Measurements from ENCODE around the gene RNF167. TPM values are rescaled to one million over a fixed set of nuclear protein-coding genes. Genes with fewer than 3 reads are reported as not detected.

RNF167 gene
- total and polyA plus RNA-seq, 2 of the 13 experiments (the other 11 are each of a cell fraction or from before 2014, with no cell fraction given), result 44.1 to 45.4 TPM

DNA sequence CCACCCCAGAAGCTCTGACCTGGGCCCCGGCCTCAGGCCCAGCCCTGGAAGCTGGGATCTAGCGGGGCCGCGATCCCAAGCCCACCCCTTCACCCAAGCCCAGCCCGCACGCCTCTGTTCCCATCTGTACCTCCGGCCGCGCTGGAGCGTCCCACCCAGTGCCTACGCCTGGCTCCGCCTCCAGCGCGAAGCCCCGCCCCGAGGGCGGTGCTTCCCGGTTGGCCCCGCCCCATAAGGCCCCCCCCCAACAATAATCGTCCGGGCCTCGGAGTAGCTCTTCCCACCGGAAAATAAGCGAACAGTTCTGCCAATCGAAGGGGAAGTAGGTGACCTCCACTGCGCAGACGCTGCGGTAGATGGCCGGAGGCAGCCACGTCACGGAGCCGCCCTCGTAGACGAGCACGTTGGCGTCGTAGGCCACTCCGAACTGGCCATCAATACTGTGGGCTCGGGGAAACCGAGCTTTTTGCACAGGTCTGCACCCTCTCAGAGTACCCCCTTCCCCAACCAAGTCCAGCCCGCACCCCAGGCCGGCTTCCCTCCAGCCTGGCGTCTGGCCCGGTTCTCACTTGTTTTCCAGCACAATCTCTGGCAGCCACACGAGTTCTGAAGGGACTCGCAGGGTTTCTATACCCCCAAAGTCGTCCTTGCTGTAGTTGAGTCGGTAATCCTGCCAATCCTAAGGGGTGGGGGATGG, 38.3 kb upstream of the RNF167 start:
- CTCF ChIA-PET (ENCODE audit: low intra/inter-chr PET ratio, low total read pairs), result no interaction called here
- no peak overlapping the region for H3K27ac ChIP-seq (ENCODE audit: extremely low read length, insufficient read depth, low read length)
- H2AFZ ChIP-seq (ENCODE audit: low read length), result no peak overlapping the region
- no peaks in the 10 kb centered on the region for H3K27me3 ChIP-seq (ENCODE audit: control insufficient read depth in 1 of 2, insufficient read depth in 2 of 2, low read length in 2 of 2)
- FAIRE-seq (no peak), ATAC-seq (no peak), DNase-seq (ENCODE audit: low spot score) (no peak)
- intact Hi-C loops (cut with micrococcal nuclease; ENCODE audit: unreplicated experiment), result loop anchor here (10.0 kb wide), 1 partner anchor 163 kb away; no protein-coding TSS in a partner anchor
- peaks cover 2 to 6% of the 10 kb centered on the region in 2 experiments; a peak in 1 of 5 replicates for H3K36me3 ChIP-seq (replicated peaks in 1 of 2; ENCODE audit: control insufficient read depth in 1 of 2, insufficient read depth in 2 of 2, low read length in 2 of 2)
- H3K9ac ChIP-seq (ENCODE audit: insufficient read depth, low read depth, low read length), result no peak overlapping the region
- no peaks in the 10 kb centered on the region for H3K79me2 ChIP-seq (ENCODE audit: insufficient read depth, low read length)
- WGBS (ENCODE audit: low lambda C conversion rate), result 82% methylated on average over 44 of the region's 48 CpGs
- H3K9me3 ChIP-seq (ENCODE audit: low read length), result no peaks in the 10 kb centered on the region
- no peak overlapping the region for H3K4me2 ChIP-seq (ENCODE audit: low read depth, low read length)
- H3K4me3 ChIP-seq (replicated peaks in 1 of 3; ENCODE audit: insufficient read depth in 1 of 3, low read depth in 2 of 3, low read length in 3 of 3), result no peak overlapping the region
- POLR2A ChIA-PET, result no interaction called here
- in situ Hi-C loops (cut with HindIII; ENCODE audit: extremely low pct_ligation_motif_present, low pct_unique_long_range_greater_than_20kb), result loop anchor here (10.0 kb wide), 1 partner anchor 153 kb away; no protein-coding TSS in a partner anchor
- TF ChIP-seq AGO2 (optimal IDR thresholded peaks at IDR 0.05; ENCODE audit: low read depth, low read length), result peak; percentile 55
- TF ChIP-seq HOXA5 (CRISPR knock-in tag; IDR thresholded peaks at IDR 0.05), result no peak
- H3K4me1 ChIP-seq (ENCODE audit: insufficient read depth, low read length), result peaks cover 28% of the 10 kb centered on the region
- H4K20me1 ChIP-seq (ENCODE audit: insufficient read depth, low read length), result no peaks in the 10 kb centered on the region
- BruUV-seq (replicated peaks), result no TSS peak

DNA sequence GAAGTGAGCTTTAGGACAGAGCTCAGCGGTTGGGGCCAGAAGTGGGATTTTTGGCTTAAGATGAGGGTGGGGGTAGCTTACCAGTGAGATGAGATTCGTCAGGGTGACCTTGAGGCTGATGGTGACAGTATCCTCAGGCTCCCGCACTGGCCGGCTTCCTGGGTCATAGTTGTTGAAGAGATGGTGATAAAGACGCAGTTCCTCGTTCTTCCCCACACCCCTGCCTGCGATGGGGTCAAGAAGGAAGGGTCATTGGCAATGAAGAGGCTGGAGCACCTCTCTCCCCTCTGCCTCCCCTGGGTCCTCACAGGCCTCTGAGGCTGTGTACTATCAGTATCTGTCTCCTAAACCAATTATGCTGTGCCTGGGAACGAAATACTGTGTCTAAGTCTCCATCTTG, 37.5 kb upstream of the RNF167 start:
- Histone ChIP-seq H3K9ac (ENCODE audit: insufficient read depth, low read depth, low read length) (no peak overlapping the region), H4K20me1 (ENCODE audit: insufficient read depth, low read length) (no peaks in the 10 kb centered on the region), H3K4me2 (ENCODE audit: low read depth, low read length) (no peak overlapping the region), H3K4me3 (replicated peaks in 1 of 3; ENCODE audit: insufficient read depth in 1 of 3, low read depth in 2 of 3, low read length in 3 of 3) (no peak overlapping the region), H3K27ac (ENCODE audit: extremely low read length, insufficient read depth, low read length) (no peak overlapping the region), H3K79me2 (ENCODE audit: insufficient read depth, low read length) (no peaks in the 10 kb centered on the region), H3K36me3 (replicated peaks in 1 of 2; ENCODE audit: control insufficient read depth in 1 of 2, insufficient read depth in 2 of 2, low read length in 2 of 2) (no peaks in the 10 kb centered on the region), H2AFZ (ENCODE audit: low read length) (no peak overlapping the region), H3K27me3 (ENCODE audit: control insufficient read depth in 1 of 2, insufficient read depth in 2 of 2, low read length in 2 of 2) (no peaks in the 10 kb centered on the region), H3K4me1 (ENCODE audit: insufficient read depth, low read length) (peaks cover 30% of the 10 kb centered on the region), H3K9me3 (ENCODE audit: low read length) (no peaks in the 10 kb centered on the region)
- TF ChIP-seq HHEX (CRISPR knock-in tag; IDR thresholded peaks at IDR 0.05) (no peak), GMEB1 (CRISPR knock-in tag; IDR thresholded peaks at IDR 0.05; ENCODE audit: borderline replicate concordance) (no peak), HMGXB3 (CRISPR knock-in tag; IDR thresholded peaks at IDR 0.05; ENCODE audit: borderline replicate concordance) (no peak), KAT8 (CRISPR knock-in tag; IDR thresholded peaks at IDR 0.05) (no peak), ARNTL (CRISPR knock-in tag; IDR thresholded peaks at IDR 0.05) (no peak), ZNF251 (CRISPR knock-in tag; IDR thresholded peaks at IDR 0.05) (no peak), ZSCAN22 (CRISPR knock-in tag; IDR thresholded peaks at IDR 0.05) (no peak), POLR2G (IDR thresholded peaks at IDR 0.05; ENCODE audit: low read depth, low read length) (no peak), IKZF1 (IDR thresholded peaks at IDR 0.05) (no peak)
- TF ChIP-seq, protein P1, sequence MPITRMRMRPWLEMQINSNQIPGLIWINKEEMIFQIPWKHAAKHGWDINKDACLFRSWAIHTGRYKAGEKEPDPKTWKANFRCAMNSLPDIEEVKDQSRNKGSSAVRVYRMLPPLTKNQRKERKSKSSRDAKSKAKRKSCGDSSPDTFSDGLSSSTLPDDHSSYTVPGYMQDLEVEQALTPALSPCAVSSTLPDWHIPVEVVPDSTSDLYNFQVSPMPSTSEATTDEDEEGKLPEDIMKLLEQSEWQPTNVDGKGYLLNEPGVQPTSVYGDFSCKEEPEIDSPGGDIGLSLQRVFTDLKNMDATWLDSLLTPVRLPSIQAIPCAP (CRISPR knock-in tag; IDR thresholded peaks at IDR 0.05; ENCODE audit: low read depth), result no peak
- ATAC-seq (no peak), FAIRE-seq (no peak), DNase-seq (ENCODE audit: low spot score) (no peak)
- BruUV-seq (replicated peaks), result no TSS peak
- ChIA-PET CTCF (ENCODE audit: low intra/inter-chr PET ratio, low total read pairs) (no interaction called here), POLR2A (no interaction called here)
- WGBS (ENCODE audit: low lambda C conversion rate), result 84% methylated on average over 8 of the region's 8 CpGs
- in situ Hi-C loops (cut with HindIII; ENCODE audit: extremely low pct_ligation_motif_present, low pct_unique_long_range_greater_than_20kb) (loop anchor here (10.0 kb wide), 1 partner anchor 152 kb away; no protein-coding TSS in a partner anchor), intact Hi-C loops (cut with micrococcal nuclease; ENCODE audit: unreplicated experiment) (loop anchor here (10.0 kb wide), 1 partner anchor 162 kb away; no protein-coding TSS in a partner anchor)

Data from HepG2 (cell line).